VCaP (cell line): ENCODE results near the gene ROCK2.

ENCODE experiments used
- H3K27ac ChIP-seq: fragments of 450-650 bp; 2 replicates; pipeline ENCODE4 v1.5.1; 2017
- TF ChIP-seq, protein P1 (sequence below): fragments of 450-650 bp; conservative IDR thresholded peaks from 2 replicates; pipeline ENCODE4 v1.5.1; 2017; ENCODE audit warnings: mild to moderate bottlenecking, moderate library complexity

Gene ROCK2

DNA sequence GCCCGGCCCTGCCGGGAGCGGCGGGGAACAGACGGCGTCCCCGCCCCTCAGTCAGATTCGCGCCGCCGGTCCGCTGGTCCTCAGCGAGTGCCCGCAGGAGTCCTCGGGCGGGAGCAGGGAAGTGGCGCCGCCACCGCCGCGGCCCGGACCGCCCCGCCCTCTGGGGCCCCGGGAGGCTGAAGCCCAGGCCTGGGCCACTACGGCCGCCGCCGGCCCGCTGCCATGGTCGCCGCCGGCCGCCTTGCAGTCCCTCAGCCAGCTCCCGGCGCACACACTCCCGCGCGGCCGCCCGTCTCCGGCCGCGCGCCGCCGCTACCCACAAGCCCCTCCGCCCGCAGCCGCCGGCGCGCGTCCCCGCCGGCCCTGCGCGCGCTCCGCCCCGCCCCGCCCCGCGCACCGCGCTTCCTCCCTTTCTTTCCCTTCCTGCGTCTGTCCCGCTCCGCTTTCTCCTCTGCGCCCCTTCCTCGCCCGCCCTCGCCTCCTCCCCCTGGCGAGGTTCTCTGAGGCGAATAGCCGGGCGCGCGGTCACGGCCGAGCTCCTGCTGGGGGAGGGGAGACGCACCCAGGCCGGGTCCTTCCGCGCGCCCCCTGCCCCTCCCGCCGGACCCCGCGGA lies at the start of gene ROCK2:
Gene ROCK2 (minus strand): TSS at position 295 of the 614 bp plus-strand sequence. CDS start 500 bp downstream, outside the sequence.
- TF ChIP-seq, protein P1, sequence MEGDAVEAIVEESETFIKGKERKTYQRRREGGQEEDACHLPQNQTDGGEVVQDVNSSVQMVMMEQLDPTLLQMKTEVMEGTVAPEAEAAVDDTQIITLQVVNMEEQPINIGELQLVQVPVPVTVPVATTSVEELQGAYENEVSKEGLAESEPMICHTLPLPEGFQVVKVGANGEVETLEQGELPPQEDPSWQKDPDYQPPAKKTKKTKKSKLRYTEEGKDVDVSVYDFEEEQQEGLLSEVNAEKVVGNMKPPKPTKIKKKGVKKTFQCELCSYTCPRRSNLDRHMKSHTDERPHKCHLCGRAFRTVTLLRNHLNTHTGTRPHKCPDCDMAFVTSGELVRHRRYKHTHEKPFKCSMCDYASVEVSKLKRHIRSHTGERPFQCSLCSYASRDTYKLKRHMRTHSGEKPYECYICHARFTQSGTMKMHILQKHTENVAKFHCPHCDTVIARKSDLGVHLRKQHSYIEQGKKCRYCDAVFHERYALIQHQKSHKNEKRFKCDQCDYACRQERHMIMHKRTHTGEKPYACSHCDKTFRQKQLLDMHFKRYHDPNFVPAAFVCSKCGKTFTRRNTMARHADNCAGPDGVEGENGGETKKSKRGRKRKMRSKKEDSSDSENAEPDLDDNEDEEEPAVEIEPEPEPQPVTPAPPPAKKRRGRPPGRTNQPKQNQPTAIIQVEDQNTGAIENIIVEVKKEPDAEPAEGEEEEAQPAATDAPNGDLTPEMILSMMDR = no peak
- H3K27ac ChIP-seq = peak within 1 kb of the TSS; percentile 100

DNA sequence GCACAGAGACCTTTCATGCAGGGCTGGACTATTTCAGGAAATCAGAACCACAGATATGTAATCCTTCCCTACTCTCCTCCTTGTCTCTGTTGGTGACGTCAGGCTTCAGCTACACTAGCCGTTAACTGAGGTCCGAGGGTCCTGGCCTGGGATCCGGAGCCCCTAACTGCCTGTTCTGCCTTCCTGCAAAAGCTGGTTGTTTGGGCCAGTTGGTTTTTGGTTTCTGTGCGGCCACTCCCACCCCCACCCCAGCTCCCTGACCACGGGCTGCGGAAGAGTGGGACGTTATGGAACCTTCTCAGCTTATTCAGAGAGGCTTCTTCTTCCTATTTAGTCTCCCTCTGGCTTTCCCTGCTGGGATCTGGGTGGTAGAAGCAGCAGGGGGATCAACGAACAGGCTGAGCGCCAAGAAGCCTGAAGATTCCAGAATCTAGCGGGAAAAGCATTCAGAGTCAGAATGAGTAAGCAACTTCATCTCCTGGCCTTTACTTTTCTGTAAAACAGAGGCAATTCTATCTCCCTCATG lies 49.3 kb upstream of the ROCK2 start:
- TF ChIP-seq, protein P1 = no peak
- H3K27ac ChIP-seq = no peak overlapping the region

DNA sequence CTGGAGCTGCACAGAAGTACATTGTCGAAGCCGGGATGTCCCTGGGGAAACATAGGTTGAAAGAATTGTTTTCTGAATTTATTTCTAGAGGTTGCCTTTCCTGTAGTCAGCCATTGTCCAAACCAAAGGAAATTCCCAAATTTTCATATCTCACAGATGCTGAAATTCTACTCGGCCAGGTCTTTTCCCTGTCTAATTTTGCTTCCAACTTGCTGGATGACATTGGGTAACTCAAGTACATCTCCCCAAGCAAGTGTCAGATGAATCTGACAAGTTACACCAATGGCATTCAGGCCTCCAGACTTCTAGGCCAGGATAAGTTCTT lies 47.5 kb upstream of the ROCK2 start:
- no peak overlapping the region for H3K27ac ChIP-seq
- TF ChIP-seq, protein P1 = no peak

DNA sequence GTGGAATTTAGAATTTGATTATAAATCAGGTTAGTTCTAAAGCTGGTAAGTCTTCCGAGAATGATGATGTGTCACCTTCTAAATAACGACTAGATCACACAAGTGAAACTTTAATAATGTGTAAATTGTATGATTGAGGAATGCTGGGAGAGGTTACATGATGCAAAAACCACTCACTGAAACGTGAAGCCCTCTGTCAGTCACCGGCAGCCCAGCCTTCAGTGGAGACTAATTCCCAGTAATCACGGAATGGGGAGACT lies 45.9 kb upstream of the ROCK2 start:
- TF ChIP-seq, protein P1 = no peak
- H3K27ac ChIP-seq = peak overlapping the region; percentile 70

- TF ChIP-seq, protein P1 = no peak
- peak overlapping the region; percentile 70 for H3K27ac ChIP-seq
Observed at GRCh38 chr2:11389551-11390398, 45.3 kb upstream of the ROCK2 start.

DNA sequence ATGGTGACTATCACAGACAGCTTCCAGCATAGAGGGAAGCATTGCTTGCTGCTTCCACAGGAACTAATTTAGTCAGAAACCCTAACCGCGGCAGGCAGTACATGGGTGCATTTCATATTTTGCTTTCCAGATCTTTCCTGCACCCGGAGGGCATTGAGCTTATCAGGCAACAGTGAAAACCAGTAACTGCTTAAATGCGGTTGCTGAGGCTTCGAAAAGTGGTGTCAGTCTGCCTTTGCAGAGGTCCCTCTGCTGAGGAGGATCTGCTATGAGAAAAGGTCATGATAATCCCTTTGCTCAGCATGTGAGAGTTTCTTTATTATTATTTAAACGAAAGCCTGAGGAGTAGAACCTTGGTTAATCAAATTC lies 44.6 kb upstream of the ROCK2 start:
- H3K27ac ChIP-seq = peak overlapping the region; percentile 70

More for the DNA sequence above, 44.6 kb upstream of the ROCK2 start:
- TF ChIP-seq, protein P1 = no peak
